HG02884 (cell line): ENCODE data around the gene GAGE12D.
"Not testable (repeated sequence)": the region's sequence is repeated elsewhere in the genome, so short reads cannot be mapped to it uniquely, and the experiment has no call there.

Experiments
- ATAC-seq: cut with Tn5 transposase; IDR thresholded peaks from one replicate; pipeline ENCODE4 v1.9.1; 2021; ENCODE audit warnings: mild to moderate bottlenecking, moderate library complexity; ENCODE audit not compliant: unreplicated experiment

Gene GAGE12D, protein sequence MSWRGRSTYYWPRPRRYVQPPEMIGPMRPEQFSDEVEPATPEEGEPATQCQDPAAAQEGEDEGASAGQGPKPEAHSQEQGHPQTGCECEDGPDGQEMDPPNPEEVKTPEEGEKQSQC

GRCh38 chrX:49541433-49541832 lies at the start of gene GAGE12D:
Gene GAGE12D, plus strand, starts transcription at chrX:49541733. Its CDS starts 1,155 bp downstream, at chrX:49542888.
- not testable (repeated sequence) for ATAC-seq

GRCh38 chrX:49531877-49532276 lies 9.7 kb upstream of the GAGE12D start, which contains the start of gene GAGE12C:
Gene GAGE12C, plus strand, starts transcription at chrX:49532177. Its CDS starts 1,155 bp downstream, at chrX:49533332.
- not testable (repeated sequence) for ATAC-seq

- ATAC-seq: not testable (repeated sequence)
These were observed 9.5 kb downstream of the GAGE12D start, which contains the start of gene GAGE12E for GRCh38 chrX:49550989-49551388. Gene GAGE12E, plus strand, starts transcription at chrX:49551289. Its CDS starts 1,155 bp downstream, at chrX:49552444.

DNA sequence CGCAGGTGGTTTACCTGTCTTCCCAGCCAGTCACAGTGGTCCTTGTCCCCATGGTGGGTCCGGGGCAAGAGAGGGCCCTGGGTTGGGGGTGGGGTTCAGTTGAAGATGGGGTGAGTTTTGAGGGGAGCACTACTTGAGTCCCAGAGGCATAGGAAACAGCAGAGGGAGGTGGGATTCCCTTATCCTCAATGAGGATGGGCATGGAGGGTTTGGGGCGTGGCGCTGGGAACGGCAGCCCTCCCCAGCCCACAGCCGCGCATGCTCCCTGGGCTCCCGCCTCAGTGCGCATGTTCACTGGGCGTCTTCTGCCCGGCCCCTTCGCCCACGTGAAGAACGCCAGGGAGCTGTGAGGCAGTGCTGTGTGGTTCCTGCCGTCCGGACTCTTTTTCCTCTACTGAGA lies 19.0 kb downstream of the GAGE12D start, which contains the start of gene GAGE12F:
GAGE12F (plus strand) TSS at position 301 of the 400 bp plus-strand sequence. CDS start 1,155 bp downstream, outside the sequence.
- not testable (repeated sequence) for ATAC-seq

DNA sequence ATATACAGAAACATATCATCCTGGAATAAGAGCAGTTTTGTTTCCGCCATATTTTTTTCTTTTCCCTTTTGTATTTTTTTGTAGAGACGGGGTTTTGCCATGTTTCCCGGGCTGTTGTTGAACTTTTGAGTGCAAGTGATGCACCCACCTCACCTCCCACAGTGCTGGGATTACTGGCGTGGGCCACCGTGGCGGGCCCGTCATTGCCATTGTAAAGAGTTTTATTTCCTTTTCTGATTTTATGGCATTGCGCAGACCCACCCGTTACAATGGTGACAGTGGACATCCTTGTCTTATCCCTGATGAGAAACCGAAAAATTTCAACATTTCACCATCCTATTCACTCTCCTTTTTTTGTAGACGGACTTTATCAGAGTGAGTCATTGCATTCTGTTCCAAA lies 27.2 kb downstream of the GAGE12D start:
- ATAC-seq: not testable (repeated sequence)

- ATAC-seq: not testable (repeated sequence)
These were observed 27.6 kb downstream of the GAGE12D start for GRCh38 chrX:49569152-49569551.

DNA sequence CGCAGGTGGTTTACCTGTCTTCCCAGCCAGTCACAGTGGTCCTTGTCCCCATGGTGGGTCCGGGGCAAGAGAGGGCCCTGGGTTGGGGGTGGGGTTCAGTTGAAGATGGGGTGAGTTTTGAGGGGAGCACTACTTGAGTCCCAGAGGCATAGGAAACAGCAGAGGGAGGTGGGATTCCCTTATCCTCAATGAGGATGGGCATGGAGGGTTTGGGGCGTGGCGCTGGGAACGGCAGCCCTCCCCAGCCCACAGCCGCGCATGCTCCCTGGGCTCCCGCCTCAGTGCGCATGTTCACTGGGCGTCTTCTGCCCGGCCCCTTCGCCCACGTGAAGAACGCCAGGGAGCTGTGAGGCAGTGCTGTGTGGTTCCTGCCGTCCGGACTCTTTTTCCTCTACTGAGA lies 28.6 kb downstream of the GAGE12D start, which contains the start of gene GAGE12G:
GAGE12G (plus strand) TSS at position 301 of the 400 bp plus-strand sequence. CDS start 1,155 bp downstream, outside the sequence.
- not testable (repeated sequence) for ATAC-seq

- not testable (repeated sequence) for ATAC-seq
These were observed 38.1 kb downstream of the GAGE12D start, which contains the start of gene GAGE12H for GRCh38 chrX:49579649-49580048. Gene GAGE12H, plus strand, starts transcription at chrX:49579949. Its CDS starts 1,155 bp downstream, at chrX:49581104.

GRCh38 chrX:49589196-49589595 lies 47.7 kb downstream of the GAGE12D start, which contains the start of gene GAGE2A:
Gene GAGE2A, plus strand, starts transcription at chrX:49589496. Its CDS starts 1,155 bp downstream, at chrX:49590651.
- ATAC-seq: not testable (repeated sequence)

- not testable (repeated sequence) for ATAC-seq
These were observed 48.4 kb downstream of the GAGE12D start for GRCh38 chrX:49589769-49590478.

DNA sequence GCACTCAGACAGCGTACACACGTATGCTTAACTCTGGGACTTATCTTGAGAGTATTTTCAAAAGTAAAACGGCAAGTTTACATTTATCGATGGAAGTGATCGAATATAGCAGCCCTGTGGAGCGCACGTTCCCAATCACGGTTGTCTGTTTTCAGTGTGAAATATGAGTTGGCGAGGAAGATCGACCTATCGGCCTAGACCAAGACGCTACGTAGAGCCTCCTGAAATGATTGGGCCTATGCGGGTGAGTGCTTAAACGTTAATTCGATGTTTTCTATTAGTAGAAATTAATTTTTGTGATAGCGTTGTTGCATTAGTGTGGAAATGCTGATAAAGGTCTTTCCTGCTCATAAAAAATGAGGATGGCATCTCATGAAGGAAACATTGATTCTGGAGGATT lies 49.0 kb downstream of the GAGE12D start:
- ATAC-seq: not testable (repeated sequence)
